ENCODE results near the gene IKZF1.

IKZF1 gene

GRCh38 chr7:50304129-50304910 lies at the start of gene IKZF1:
Gene IKZF1, plus strand, starts transcription at chr7:50304716. Its CDS starts 14,346 bp downstream, at chr7:50319062.
- no peak for DNase-seq

- no peak for DNase-seq
Measured at GRCh38 chr7:50261593-50261992, 42.9 kb upstream of the IKZF1 start.

- no peak for DNase-seq
Measured at GRCh38 chr7:50262446-50262845, 42.1 kb upstream of the IKZF1 start.

GRCh38 chr7:50262916-50263690 lies 41.4 kb upstream of the IKZF1 start:
- no peak for DNase-seq

- DNase-seq: no peak
Measured at GRCh38 chr7:50264908-50265307, 39.6 kb upstream of the IKZF1 start.

GRCh38 chr7:50265968-50266634 lies 38.4 kb upstream of the IKZF1 start:
- DNase-seq: no peak

- DNase-seq: no peak
Measured at GRCh38 chr7:50266635-50267386, 37.7 kb upstream of the IKZF1 start.

GRCh38 chr7:50267525-50268041 lies 36.9 kb upstream of the IKZF1 start:
- no peak for DNase-seq

GRCh38 chr7:50268223-50268622 lies 36.3 kb upstream of the IKZF1 start:
- DNase-seq: no peak

- no peak for DNase-seq
Measured at GRCh38 chr7:50268990-50269389, 35.5 kb upstream of the IKZF1 start.

GRCh38 chr7:50270531-50271018 lies 33.9 kb upstream of the IKZF1 start:
- no peak for DNase-seq

- no peak for DNase-seq
Measured at GRCh38 chr7:50272808-50273207, 31.7 kb upstream of the IKZF1 start.

GRCh38 chr7:50273301-50273700 lies 31.2 kb upstream of the IKZF1 start:
- DNase-seq: no peak

GRCh38 chr7:50273870-50274269 lies 30.6 kb upstream of the IKZF1 start:
- no peak for DNase-seq

- DNase-seq: no peak
Measured at GRCh38 chr7:50274361-50274760, 30.2 kb upstream of the IKZF1 start.

GRCh38 chr7:50275430-50275829 lies 29.1 kb upstream of the IKZF1 start:
- no peak for DNase-seq

GRCh38 chr7:50276483-50276882 lies 28.0 kb upstream of the IKZF1 start:
- no peak for DNase-seq

- DNase-seq: no peak
Measured at GRCh38 chr7:50278120-50278519, 26.4 kb upstream of the IKZF1 start.

GRCh38 chr7:50281680-50282445 lies 22.7 kb upstream of the IKZF1 start:
- no peak for DNase-seq

GRCh38 chr7:50282813-50283605 lies 21.5 kb upstream of the IKZF1 start:
- no peak for DNase-seq

- no peak for DNase-seq
Measured at GRCh38 chr7:50283731-50284130, 20.8 kb upstream of the IKZF1 start.

Measured in HCEC 1CT (cell line).